GM19467 (cell line): Measurements from ENCODE around the gene MYO1H.

Experiments used
- ATAC-seq: cut with Tn5 transposase; IDR thresholded peaks from one replicate; pipeline ENCODE4 v1.9.1; 2021; ENCODE audit warnings: mild to moderate bottlenecking, moderate library complexity; ENCODE audit not compliant: unreplicated experiment

Gene MYO1H

GRCh38 chr12:109489016-109489954 lies 141.6 kb downstream of the MYO1H start:
- ATAC-seq: no peak

- ATAC-seq: no peak
Measured at GRCh38 chr12:109489955-109490565, 142.4 kb downstream of the MYO1H start.

- ATAC-seq: no peak
Measured at GRCh38 chr12:109491671-109492070, 144.0 kb downstream of the MYO1H start.

- ATAC-seq: no peak
Measured at GRCh38 chr12:109492371-109492770, 144.7 kb downstream of the MYO1H start.

GRCh38 chr12:109493090-109493489 lies 145.4 kb downstream of the MYO1H start:
- ATAC-seq: no peak

- ATAC-seq: no peak
Measured at GRCh38 chr12:109493938-109494337, 146.2 kb downstream of the MYO1H start.

GRCh38 chr12:109494348-109494881 lies 146.7 kb downstream of the MYO1H start:
- ATAC-seq: no peak

- ATAC-seq: no peak
Measured at GRCh38 chr12:109495012-109495411, 147.3 kb downstream of the MYO1H start.

GRCh38 chr12:109496306-109496705 lies 148.6 kb downstream of the MYO1H start:
- no peak for ATAC-seq

GRCh38 chr12:109497675-109498074 lies 150.0 kb downstream of the MYO1H start:
- no peak for ATAC-seq
